GM23338 (cell line): ENCODE measurements around the gene KISS1. TPM values are rescaled to one million over a fixed set of nuclear protein-coding genes. Genes with fewer than 3 reads are reported as not detected.

Experiments
- ATAC-seq: fragments of 200-7000 bp; cut with Tn5 transposase; 3 replicates; pipeline ENCODE4 v1.9.1; 2020
- DNase-seq: peaks from one replicate; pipeline ENCODE4 v3.0.0-alpha.2; 2015; ENCODE audit warnings: low spot score
- H2AFZ ChIP-seq: fragments of 200-600 bp; sonication (generic); 2 replicates; pipeline ENCODE4 v1.8.0; 2016; ENCODE audit warnings: antibody characterized with exemption, mild to moderate bottlenecking, moderate library complexity
- H3F3A ChIP-seq: fragments of 200-600 bp; sonication (generic); replicated peaks from 2 replicates; pipeline ENCODE4 v1.8.0; 2017; ENCODE audit warnings: antibody characterized with exemption, mixed run types, low read depth
- H3K27ac ChIP-seq: fragments of 200-600 bp; sonication (generic); 2 replicates; pipeline ENCODE4 v1.6.1; 2016; ENCODE audit warnings: low read depth
- H3K27me3 ChIP-seq: fragments of 200-600 bp; sonication (generic); 2 replicates; pipeline ENCODE4 v1.8.0; 2016; ENCODE audit warnings: mild to moderate bottlenecking, mixed run types, moderate library complexity; ENCODE audit not compliant: insufficient read depth
- H3K36me3 ChIP-seq: fragments of 200-600 bp; sonication (generic); 2 replicates; pipeline ENCODE4 v1.8.0; 2016; ENCODE audit warnings: mild to moderate bottlenecking; ENCODE audit not compliant: insufficient read depth
- H3K4me1 ChIP-seq: fragments of 200-600 bp; sonication (generic); 2 replicates; pipeline ENCODE4 v1.8.0; 2016; ENCODE audit warnings: mild to moderate bottlenecking, moderate library complexity; ENCODE audit not compliant: insufficient read depth
- H3K4me2 ChIP-seq: fragments of 200-600 bp; sonication (generic); 2 replicates; pipeline ENCODE4 v1.7.1; 2017; ENCODE audit warnings: mixed run types
- H3K4me3 ChIP-seq: fragments of 200-600 bp; sonication (generic); 2 replicates; pipeline ENCODE4 v1.6.1; 2016; ENCODE audit warnings: mixed run types
- H3K79me2 ChIP-seq: fragments of 200-600 bp; sonication (generic); replicated peaks from 2 replicates; pipeline ENCODE4 v1.8.0; 2017; ENCODE audit warnings: mild to moderate bottlenecking; ENCODE audit not compliant: insufficient read depth
- H3K9me2 ChIP-seq: fragments of 200-600 bp; sonication (generic); 2 replicates; pipeline ENCODE4 v1.8.0; 2017; ENCODE audit not compliant: insufficient read depth
- H4K20me1 ChIP-seq: fragments of 200-600 bp; sonication (generic); replicated peaks from 2 replicates; pipeline ENCODE4 v1.8.0; 2017; ENCODE audit warnings: mild to moderate bottlenecking; ENCODE audit not compliant: insufficient read depth
- H3K27ac Mint-ChIP-seq: 2 replicates; pipeline ENCODE4 v1.8.0; 2020; ENCODE audit warnings: inconsistent platforms, mild to moderate bottlenecking, moderate library complexity, mixed read lengths
- H3K27me3 Mint-ChIP-seq: 3 replicates; pipeline ENCODE4 v1.8.0; 2022; ENCODE audit warnings: low read depth, mild to moderate bottlenecking, moderate library complexity, mixed read lengths, inconsistent platforms; ENCODE audit not compliant: insufficient read depth, poor library complexity
- H3K36me3 Mint-ChIP-seq: 3 replicates; pipeline ENCODE4 v1.8.0; 2021; ENCODE audit warnings: low read depth, mild to moderate bottlenecking, inconsistent platforms, moderate library complexity, mixed read lengths
- H3K4me1 Mint-ChIP-seq: 3 replicates; pipeline ENCODE4 v1.8.0; 2020; ENCODE audit warnings: mild to moderate bottlenecking, inconsistent platforms, mixed read lengths
- H3K4me3 Mint-ChIP-seq: 3 replicates; pipeline ENCODE4 v1.8.0; 2021; ENCODE audit warnings: moderate library complexity, mild to moderate bottlenecking, inconsistent platforms, mixed read lengths
- H3K9me3 Mint-ChIP-seq: 3 replicates; pipeline ENCODE4 v1.8.0; 2020; ENCODE audit warnings: moderate library complexity, mild to moderate bottlenecking, inconsistent platforms, mixed read lengths
- CREB1 ChIP-seq: fragments of 250-450 bp; sonication (Bioruptor Pico); IDR thresholded peaks from 2 replicates; pipeline ENCODE4 v1.5.0; 2020; ENCODE audit warnings: low read depth, mild to moderate bottlenecking, moderate library complexity
- JUNB ChIP-seq: IDR thresholded peaks from one replicate; pipeline ENCODE4 v1.6.1; 2016; ENCODE audit warnings: antibody characterized with exemption; ENCODE audit not compliant: unreplicated experiment
- NANOG ChIP-seq: IDR thresholded peaks from 2 replicates; pipeline ENCODE4 v1.6.1; 2016; ENCODE audit warnings: antibody characterized with exemption, borderline replicate concordance
- POLR2AphosphoS5 ChIP-seq: IDR thresholded peaks from 2 replicates; pipeline ENCODE4 v1.6.1; 2016; ENCODE audit warnings: antibody characterized with exemption, low read depth
- STAT1 ChIP-seq: IDR thresholded peaks from one replicate; pipeline ENCODE4 v1.6.1; 2016; ENCODE audit warnings: antibody characterized with exemption; ENCODE audit not compliant: unreplicated experiment
- ZNF114 ChIP-seq: fragments of 250-450 bp; sonication (Bioruptor Pico); IDR thresholded peaks from 2 replicates; pipeline ENCODE4 v1.5.0; 2020; ENCODE audit warnings: mild to moderate bottlenecking, moderate library complexity
- ZNF331 ChIP-seq: fragments of 250-450 bp; sonication (Bioruptor Pico); IDR thresholded peaks from 2 replicates; pipeline ENCODE4 v1.5.0; 2020; ENCODE audit warnings: low read depth, mild to moderate bottlenecking, moderate library complexity
- polyA plus RNA-seq: library from polyadenylated mRNA; unstranded; fragments of >200 nt; fragmentation: Nextera tagmentation; extraction: Ambion mirVana; gene quantifications from 2 replicates; pipeline ENCODE4 v1.2.1, GENCODE V29; 2016
- total RNA-seq: library from RNA; depleted of rRNA; stranded (reverse); fragments of >200 nt; shearing (Covaris generic); gene quantifications from 2 replicates; pipeline ENCODE4 v1.2.3, GENCODE V29; 2014
- TF ChIP-seq, protein P1 (sequence below): IDR thresholded peaks from 2 replicates; pipeline ENCODE4 v1.6.1; 2016; ENCODE audit warnings: antibody characterized with exemption
- TF ChIP-seq, protein P2 (sequence below): IDR thresholded peaks from one replicate; pipeline ENCODE4 v1.6.1; 2018; ENCODE audit warnings: antibody characterized with exemption; ENCODE audit not compliant: unreplicated experiment
- TF ChIP-seq, protein P3 (sequence below): fragments of 250-450 bp; sonication (Bioruptor Pico); IDR thresholded peaks from 2 replicates; pipeline ENCODE4 v1.5.0; 2020; ENCODE audit warnings: mild to moderate bottlenecking, moderate library complexity

Gene KISS1
- total and polyA plus RNA-seq, 2 experiments from 2014 or later: not detected

DNA sequence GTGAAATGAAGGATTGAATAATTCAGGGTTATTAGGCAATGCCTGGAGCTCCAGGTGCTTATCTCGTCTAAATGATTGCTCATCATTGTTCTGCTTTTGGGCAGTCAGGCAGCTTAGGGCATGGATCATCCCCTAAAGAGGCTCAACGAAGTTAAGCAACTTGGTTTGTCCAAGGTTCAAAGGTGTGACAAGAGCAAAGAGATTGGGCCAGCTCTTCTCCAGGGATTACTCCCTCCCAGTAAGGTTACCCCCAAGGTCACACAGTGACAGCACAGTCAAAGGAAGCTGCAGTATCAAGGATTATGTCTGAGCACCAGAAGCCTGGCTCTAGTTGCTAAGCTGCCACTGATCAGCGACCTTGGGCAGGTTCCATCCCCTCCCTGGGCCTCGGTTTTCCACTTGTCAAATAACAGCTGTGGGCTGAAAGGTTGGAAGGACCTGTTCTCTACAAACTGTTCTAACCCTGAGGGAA is 51.2 kb downstream of the KISS1 start (continued):
- TF ChIP-seq, protein P1, sequence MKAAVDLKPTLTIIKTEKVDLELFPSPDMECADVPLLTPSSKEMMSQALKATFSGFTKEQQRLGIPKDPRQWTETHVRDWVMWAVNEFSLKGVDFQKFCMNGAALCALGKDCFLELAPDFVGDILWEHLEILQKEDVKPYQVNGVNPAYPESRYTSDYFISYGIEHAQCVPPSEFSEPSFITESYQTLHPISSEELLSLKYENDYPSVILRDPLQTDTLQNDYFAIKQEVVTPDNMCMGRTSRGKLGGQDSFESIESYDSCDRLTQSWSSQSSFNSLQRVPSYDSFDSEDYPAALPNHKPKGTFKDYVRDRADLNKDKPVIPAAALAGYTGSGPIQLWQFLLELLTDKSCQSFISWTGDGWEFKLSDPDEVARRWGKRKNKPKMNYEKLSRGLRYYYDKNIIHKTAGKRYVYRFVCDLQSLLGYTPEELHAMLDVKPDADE: no peak
- TF ChIP-seq JUNB (no peak), NANOG (no peak), ZNF114 (CRISPR knock-in tag) (no peak), CREB1 (CRISPR knock-in tag) (no peak)
- TF ChIP-seq, protein P2, sequence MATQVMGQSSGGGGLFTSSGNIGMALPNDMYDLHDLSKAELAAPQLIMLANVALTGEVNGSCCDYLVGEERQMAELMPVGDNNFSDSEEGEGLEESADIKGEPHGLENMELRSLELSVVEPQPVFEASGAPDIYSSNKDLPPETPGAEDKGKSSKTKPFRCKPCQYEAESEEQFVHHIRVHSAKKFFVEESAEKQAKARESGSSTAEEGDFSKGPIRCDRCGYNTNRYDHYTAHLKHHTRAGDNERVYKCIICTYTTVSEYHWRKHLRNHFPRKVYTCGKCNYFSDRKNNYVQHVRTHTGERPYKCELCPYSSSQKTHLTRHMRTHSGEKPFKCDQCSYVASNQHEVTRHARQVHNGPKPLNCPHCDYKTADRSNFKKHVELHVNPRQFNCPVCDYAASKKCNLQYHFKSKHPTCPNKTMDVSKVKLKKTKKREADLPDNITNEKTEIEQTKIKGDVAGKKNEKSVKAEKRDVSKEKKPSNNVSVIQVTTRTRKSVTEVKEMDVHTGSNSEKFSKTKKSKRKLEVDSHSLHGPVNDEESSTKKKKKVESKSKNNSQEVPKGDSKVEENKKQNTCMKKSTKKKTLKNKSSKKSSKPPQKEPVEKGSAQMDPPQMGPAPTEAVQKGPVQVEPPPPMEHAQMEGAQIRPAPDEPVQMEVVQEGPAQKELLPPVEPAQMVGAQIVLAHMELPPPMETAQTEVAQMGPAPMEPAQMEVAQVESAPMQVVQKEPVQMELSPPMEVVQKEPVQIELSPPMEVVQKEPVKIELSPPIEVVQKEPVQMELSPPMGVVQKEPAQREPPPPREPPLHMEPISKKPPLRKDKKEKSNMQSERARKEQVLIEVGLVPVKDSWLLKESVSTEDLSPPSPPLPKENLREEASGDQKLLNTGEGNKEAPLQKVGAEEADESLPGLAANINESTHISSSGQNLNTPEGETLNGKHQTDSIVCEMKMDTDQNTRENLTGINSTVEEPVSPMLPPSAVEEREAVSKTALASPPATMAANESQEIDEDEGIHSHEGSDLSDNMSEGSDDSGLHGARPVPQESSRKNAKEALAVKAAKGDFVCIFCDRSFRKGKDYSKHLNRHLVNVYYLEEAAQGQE: no peak

DNA sequence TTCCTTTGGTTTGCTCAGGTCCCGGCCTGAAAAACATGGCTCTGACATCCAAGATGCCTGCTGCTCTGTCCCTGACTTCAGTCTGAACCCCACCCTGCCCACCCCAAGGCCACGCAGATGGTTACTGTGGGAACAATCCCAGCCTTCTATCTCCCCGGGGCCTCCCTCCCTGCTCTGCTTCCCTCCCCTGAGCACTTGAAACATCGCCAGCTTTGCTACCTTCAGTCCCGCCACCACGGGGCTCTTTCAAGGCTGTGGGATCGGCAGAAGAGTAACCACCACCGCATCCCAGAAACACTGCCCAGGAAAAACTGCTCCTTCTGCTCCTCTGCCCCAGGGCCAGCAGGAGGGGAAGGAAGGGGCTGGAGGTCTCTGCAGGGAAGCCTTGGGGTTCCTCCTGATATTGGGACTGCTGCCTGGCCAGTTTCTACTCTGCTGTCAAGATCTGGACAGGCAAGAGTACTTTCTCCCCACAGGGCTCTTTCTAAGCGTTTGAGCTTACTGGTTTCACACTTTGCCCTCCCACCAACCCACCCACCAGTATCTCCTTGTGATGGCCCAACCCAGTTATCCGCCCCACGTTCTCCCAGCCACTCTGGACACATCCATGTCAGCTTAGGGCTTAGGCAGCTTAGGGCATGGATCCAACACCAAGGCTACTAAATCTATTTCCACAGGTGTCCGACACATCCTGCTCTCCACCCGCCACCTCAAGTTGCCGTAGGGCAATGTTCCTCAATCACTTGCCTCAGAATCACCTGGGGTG is 52.8 kb downstream of the KISS1 start:
- no peaks in the 10 kb centered on the region for H3K9me2 ChIP-seq
- H3K27me3 ChIP-seq: no peaks in the 10 kb centered on the region
- H3K79me2 ChIP-seq: no peaks in the 10 kb centered on the region
- Mint-ChIP-seq H3K4me3 (no peak overlapping the region), H3K27ac (no peak overlapping the region), H3K4me1 (peaks cover 32% of the 10 kb centered on the region), H3K36me3 (peaks cover 17% of the 10 kb centered on the region), H3K9me3 (no peaks in the 10 kb centered on the region), H3K27me3 (peaks cover 16% of the 10 kb centered on the region)
- no peak for DNase-seq
- H3K4me2 ChIP-seq: no peak overlapping the region
- no peak for ATAC-seq
- H2AFZ ChIP-seq: no peak overlapping the region
- H3K4me1 ChIP-seq: peaks cover 18% of the 10 kb centered on the region
- no peaks in the 10 kb centered on the region for H3K36me3 ChIP-seq
- H3K4me3 ChIP-seq: no peak overlapping the region
- no peaks in the 10 kb centered on the region for H4K20me1 ChIP-seq
- no peak overlapping the region for H3K27ac ChIP-seq
- H3F3A ChIP-seq: no peaks in the 10 kb centered on the region; the same call in 1 of the 2 replicates
- TF ChIP-seq STAT1: no peak
- no peak for TF ChIP-seq NANOG
- TF ChIP-seq POLR2AphosphoS5: no peak
- TF ChIP-seq, protein P2: no peak
- TF ChIP-seq, protein P3, sequence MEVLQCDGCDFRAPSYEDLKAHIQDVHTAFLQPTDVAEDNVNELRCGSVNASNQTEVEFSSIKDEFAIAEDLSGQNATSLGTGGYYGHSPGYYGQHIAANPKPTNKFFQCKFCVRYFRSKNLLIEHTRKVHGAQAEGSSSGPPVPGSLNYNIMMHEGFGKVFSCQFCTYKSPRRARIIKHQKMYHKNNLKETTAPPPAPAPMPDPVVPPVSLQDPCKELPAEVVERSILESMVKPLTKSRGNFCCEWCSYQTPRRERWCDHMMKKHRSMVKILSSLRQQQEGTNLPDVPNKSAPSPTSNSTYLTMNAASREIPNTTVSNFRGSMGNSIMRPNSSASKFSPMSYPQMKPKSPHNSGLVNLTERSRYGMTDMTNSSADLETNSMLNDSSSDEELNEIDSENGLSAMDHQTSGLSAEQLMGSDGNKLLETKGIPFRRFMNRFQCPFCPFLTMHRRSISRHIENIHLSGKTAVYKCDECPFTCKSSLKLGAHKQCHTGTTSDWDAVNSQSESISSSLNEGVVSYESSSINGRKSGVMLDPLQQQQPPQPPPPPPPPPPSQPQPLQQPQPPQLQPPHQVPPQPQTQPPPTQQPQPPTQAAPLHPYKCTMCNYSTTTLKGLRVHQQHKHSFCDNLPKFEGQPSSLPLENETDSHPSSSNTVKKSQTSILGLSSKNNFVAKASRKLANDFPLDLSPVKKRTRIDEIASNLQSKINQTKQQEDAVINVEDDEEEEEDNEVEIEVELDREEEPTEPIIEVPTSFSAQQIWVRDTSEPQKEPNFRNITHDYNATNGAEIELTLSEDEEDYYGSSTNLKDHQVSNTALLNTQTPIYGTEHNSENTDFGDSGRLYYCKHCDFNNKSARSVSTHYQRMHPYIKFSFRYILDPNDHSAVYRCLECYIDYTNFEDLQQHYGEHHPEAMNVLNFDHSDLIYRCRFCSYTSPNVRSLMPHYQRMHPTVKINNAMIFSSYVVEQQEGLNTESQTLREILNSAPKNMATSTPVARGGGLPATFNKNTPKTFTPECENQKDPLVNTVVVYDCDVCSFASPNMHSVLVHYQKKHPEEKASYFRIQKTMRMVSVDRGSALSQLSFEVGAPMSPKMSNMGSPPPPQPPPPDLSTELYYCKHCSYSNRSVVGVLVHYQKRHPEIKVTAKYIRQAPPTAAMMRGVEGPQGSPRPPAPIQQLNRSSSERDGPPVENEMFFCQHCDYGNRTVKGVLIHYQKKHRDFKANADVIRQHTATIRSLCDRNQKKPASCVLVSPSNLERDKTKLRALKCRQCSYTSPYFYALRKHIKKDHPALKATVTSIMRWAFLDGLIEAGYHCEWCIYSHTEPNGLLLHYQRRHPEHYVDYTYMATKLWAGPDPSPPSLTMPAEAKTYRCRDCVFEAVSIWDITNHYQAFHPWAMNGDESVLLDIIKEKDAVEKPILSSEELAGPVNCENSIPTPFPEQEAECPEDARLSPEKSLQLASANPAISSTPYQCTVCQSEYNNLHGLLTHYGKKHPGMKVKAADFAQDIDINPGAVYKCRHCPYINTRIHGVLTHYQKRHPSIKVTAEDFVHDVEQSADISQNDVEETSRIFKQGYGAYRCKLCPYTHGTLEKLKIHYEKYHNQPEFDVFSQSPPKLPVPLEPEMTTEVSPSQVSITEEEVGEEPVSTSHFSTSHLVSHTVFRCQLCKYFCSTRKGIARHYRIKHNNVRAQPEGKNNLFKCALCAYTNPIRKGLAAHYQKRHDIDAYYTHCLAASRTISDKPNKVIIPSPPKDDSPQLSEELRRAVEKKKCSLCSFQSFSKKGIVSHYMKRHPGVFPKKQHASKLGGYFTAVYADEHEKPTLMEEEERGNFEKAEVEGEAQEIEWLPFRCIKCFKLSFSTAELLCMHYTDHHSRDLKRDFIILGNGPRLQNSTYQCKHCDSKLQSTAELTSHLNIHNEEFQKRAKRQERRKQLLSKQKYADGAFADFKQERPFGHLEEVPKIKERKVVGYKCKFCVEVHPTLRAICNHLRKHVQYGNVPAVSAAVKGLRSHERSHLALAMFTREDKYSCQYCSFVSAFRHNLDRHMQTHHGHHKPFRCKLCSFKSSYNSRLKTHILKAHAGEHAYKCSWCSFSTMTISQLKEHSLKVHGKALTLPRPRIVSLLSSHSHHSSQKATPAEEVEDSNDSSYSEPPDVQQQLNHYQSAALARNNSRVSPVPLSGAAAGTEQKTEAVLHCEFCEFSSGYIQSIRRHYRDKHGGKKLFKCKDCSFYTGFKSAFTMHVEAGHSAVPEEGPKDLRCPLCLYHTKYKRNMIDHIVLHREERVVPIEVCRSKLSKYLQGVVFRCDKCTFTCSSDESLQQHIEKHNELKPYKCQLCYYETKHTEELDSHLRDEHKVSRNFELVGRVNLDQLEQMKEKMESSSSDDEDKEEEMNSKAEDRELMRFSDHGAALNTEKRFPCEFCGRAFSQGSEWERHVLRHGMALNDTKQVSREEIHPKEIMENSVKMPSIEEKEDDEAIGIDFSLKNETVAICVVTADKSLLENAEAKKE (CRISPR knock-in tag): no peak
- no peak for TF ChIP-seq ZNF331 (CRISPR knock-in tag)
